NK-92 (cell line): Measurements from ENCODE around the gene DNAH2.

Experiments used
- DNase-seq: peaks from one replicate; lab custom pipeline; 2025; ENCODE audit not compliant: unreplicated experiment; lab: John Stamatoyannopoulos, UW

Gene DNAH2

GRCh38 chr17:7701681-7702080, 15.9 kb upstream of the DNAH2 start:
- no peak for DNase-seq

GRCh38 chr17:7702776-7703175, 14.8 kb upstream of the DNAH2 start:
- no peak for DNase-seq

GRCh38 chr17:7703584-7704479, 13.7 kb upstream of the DNAH2 start:
- no peak for DNase-seq

GRCh38 chr17:7704601-7705268, 12.8 kb upstream of the DNAH2 start, which contains the start of gene EFNB3:
Gene EFNB3 (plus strand): TSS chr17:7705202. CDS start chr17:7705599, 397 bp downstream.
- DNase-seq, result no peak

- DNase-seq, result no peak
Measured at GRCh38 chr17:7705269-7706255, 12.0 kb upstream of the DNAH2 start.

- DNase-seq, result no peak
Measured at GRCh38 chr17:7706631-7707354, 10.8 kb upstream of the DNAH2 start.

- no peak for DNase-seq
Measured at GRCh38 chr17:7707446-7707845, 10.1 kb upstream of the DNAH2 start.

GRCh38 chr17:7707858-7708750, 9.4 kb upstream of the DNAH2 start:
- no peak for DNase-seq

GRCh38 chr17:7709031-7709430, 8.5 kb upstream of the DNAH2 start:
- no peak for DNase-seq

GRCh38 chr17:7710301-7710700, 7.2 kb upstream of the DNAH2 start:
- no peak for DNase-seq

GRCh38 chr17:7711051-7711755, 6.3 kb upstream of the DNAH2 start:
- no peak for DNase-seq

GRCh38 chr17:7712111-7712771, 5.3 kb upstream of the DNAH2 start:
- DNase-seq, result no peak

GRCh38 chr17:7713782-7714181, 3.8 kb upstream of the DNAH2 start:
- no peak for DNase-seq

GRCh38 chr17:7714721-7715594, 2.6 kb upstream of the DNAH2 start:
- no peak for DNase-seq

- DNase-seq, result no peak
Measured at GRCh38 chr17:7715936-7716886, 1.3 kb upstream of the DNAH2 start.

- DNase-seq, result no peak
Measured at GRCh38 chr17:7717756-7718350, 309 bp downstream of the DNAH2 start.
